ENCODE data around the gene SYNM.

SYNM gene

GRCh38 chr15:99096894-99097426, 7.9 kb upstream of the SYNM start:
- no peak overlapping the region for H3K4me3 ChIP-seq (replicated peaks; ENCODE audit: low read depth, low read length)
- TF ChIP-seq CTCF (IDR thresholded peaks at IDR 0.05; ENCODE audit: low read depth, low read length, missing control alignments): no peak
- no peak for DNase-seq (ENCODE audit: extremely low read depth, low read depth)

- no peak for DNase-seq (ENCODE audit: extremely low read depth, low read depth)
These were observed 7.2 kb upstream of the SYNM start for GRCh38 chr15:99097441-99098410.

GRCh38 chr15:99098426-99098825, 6.5 kb upstream of the SYNM start:
- no peak overlapping the region for H3K4me3 ChIP-seq (replicated peaks; ENCODE audit: low read depth, low read length)
- DNase-seq (ENCODE audit: extremely low read depth, low read depth): no peak
- TF ChIP-seq CTCF (IDR thresholded peaks at IDR 0.05; ENCODE audit: low read depth, low read length, missing control alignments): no peak

More at GRCh38 chr15:99097441-99098410, 7.2 kb upstream of the SYNM start:
- TF ChIP-seq CTCF (IDR thresholded peaks at IDR 0.05; ENCODE audit: low read depth, low read length, missing control alignments): no peak
- H3K4me3 ChIP-seq (replicated peaks; ENCODE audit: low read depth, low read length): no peak overlapping the region

GRCh38 chr15:99098991-99099390, 5.9 kb upstream of the SYNM start:
- no peak for TF ChIP-seq CTCF (IDR thresholded peaks at IDR 0.05; ENCODE audit: low read depth, low read length, missing control alignments)
- no peak overlapping the region for H3K4me3 ChIP-seq (replicated peaks; ENCODE audit: low read depth, low read length)
- no peak for DNase-seq (ENCODE audit: extremely low read depth, low read depth)

GRCh38 chr15:99099661-99100060, 5.2 kb upstream of the SYNM start:
- no peak for DNase-seq (ENCODE audit: extremely low read depth, low read depth)
- no peak overlapping the region for H3K4me3 ChIP-seq (replicated peaks; ENCODE audit: low read depth, low read length)
- no peak for TF ChIP-seq CTCF (IDR thresholded peaks at IDR 0.05; ENCODE audit: low read depth, low read length, missing control alignments)

GRCh38 chr15:99100245-99101173, 4.4 kb upstream of the SYNM start:
- peak overlapping the region; percentile 42 for H3K4me3 ChIP-seq (replicated peaks; ENCODE audit: low read depth, low read length)
- peak; percentile 85 for TF ChIP-seq CTCF (IDR thresholded peaks at IDR 0.05; ENCODE audit: low read depth, low read length, missing control alignments)
- DNase-seq (ENCODE audit: extremely low read depth, low read depth): peak; percentile 29

All from HFF-Myc (cell line).